ENCODE measurements around the gene MAP3K13.

GRCh38 chr3:185423178-185423577 is 60.2 kb downstream of the MAP3K13 start:
- TF ChIP-seq CTCF (IDR thresholded peaks at IDR 0.05; ENCODE audit: poor library complexity) (no peak), EZH2 (IDR thresholded peaks at IDR 0.05; ENCODE audit: borderline replicate concordance) (no peak)

All from hepatocyte (in vitro differentiated cells).